HFF-Myc (cell line): ENCODE measurements around the gene ASPM.

Experiments
- DNase-seq: peaks from one replicate; pipeline ENCODE4 v3.0.0-alpha.2; 2011; ENCODE audit warnings: low read depth; ENCODE audit errors: extremely low read depth
- H3K4me3 ChIP-seq: replicated peaks from 2 replicates; pipeline ENCODE4 v1.5.1; 2011; ENCODE audit warnings: low read depth, mild to moderate bottlenecking, control low read depth, low read length
- TF ChIP-seq, protein P1 (sequence below): IDR thresholded peaks from 2 replicates; pipeline ENCODE4 v1.5.1; 2012; ENCODE audit warnings: mild to moderate bottlenecking, low read depth, low read length, control low read depth; ENCODE audit errors: missing control alignments

ASPM gene

DNA sequence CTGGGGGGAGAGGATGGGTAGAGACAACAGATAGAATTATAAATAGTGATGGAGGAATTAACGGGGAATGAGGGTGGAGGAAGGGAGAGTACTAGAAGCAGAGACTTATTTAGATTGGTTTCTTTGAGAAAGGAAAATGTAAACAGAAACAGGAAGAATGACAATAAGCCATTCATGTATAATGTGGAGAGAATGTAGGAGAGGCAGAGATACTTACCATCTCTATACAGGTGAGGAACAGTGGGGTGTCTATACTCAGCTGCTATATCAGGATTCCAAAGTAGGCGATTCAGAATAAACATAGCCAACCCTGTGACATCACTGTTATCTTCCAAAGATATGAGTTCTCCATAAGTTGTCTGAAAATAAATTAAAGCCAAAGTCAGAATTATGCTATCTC, 16.8 kb downstream of the ASPM start:
- DNase-seq = no peak
- TF ChIP-seq, protein P1, sequence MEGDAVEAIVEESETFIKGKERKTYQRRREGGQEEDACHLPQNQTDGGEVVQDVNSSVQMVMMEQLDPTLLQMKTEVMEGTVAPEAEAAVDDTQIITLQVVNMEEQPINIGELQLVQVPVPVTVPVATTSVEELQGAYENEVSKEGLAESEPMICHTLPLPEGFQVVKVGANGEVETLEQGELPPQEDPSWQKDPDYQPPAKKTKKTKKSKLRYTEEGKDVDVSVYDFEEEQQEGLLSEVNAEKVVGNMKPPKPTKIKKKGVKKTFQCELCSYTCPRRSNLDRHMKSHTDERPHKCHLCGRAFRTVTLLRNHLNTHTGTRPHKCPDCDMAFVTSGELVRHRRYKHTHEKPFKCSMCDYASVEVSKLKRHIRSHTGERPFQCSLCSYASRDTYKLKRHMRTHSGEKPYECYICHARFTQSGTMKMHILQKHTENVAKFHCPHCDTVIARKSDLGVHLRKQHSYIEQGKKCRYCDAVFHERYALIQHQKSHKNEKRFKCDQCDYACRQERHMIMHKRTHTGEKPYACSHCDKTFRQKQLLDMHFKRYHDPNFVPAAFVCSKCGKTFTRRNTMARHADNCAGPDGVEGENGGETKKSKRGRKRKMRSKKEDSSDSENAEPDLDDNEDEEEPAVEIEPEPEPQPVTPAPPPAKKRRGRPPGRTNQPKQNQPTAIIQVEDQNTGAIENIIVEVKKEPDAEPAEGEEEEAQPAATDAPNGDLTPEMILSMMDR = no peak
- no peak overlapping the region for H3K4me3 ChIP-seq

DNA sequence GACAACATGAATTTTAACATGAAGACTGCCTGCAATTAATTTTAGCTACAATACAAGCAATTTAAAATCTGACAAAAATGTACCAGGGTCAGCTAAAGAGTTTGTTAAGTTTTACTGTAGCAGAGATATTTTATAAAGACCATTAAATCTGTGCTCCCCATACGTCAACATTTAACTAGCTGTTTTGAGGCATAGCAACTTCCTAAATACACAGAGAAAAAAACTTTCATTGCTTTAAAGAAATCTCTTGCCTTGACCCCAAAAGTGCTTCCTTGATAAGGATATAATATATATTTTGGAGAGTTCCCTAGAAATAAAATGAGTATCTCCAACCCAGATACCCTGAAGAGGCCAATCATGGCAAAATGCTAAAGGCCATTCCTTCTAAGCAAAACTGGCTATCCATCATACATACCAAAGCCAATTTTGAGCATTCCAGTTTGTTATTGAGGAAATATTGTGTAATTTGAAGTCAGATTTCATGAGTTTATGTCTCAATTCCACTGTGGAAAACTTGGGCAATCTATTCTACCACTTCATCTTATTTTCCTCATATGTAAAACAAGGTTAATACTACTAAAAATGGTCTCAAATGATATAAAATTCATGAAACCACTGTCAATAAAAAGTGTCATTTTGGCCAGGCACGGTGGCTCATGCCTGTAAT, 19.1 kb downstream of the ASPM start:
- TF ChIP-seq, protein P1 = no peak
- H3K4me3 ChIP-seq = no peak overlapping the region
- no peak for DNase-seq

DNA sequence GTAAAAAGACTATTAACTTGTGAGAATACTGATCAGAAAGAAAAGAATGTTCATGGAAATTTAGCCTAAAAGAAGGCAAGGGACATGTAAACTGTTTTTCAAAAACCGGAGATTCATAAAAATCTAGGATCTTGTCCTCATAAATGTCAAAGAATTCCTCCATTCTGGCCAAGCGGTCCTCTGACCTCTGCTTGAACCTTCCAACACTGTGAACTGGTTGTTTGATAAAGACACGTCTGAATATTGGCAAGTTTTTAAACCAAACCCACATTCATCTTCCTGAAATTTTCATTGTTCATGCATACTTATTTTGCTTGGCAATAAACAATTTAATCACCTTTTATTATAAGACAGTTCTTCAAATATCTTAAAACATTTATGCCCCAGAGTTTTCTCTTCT, 19.8 kb downstream of the ASPM start:
- DNase-seq = no peak
- TF ChIP-seq, protein P1 = no peak

DNA sequence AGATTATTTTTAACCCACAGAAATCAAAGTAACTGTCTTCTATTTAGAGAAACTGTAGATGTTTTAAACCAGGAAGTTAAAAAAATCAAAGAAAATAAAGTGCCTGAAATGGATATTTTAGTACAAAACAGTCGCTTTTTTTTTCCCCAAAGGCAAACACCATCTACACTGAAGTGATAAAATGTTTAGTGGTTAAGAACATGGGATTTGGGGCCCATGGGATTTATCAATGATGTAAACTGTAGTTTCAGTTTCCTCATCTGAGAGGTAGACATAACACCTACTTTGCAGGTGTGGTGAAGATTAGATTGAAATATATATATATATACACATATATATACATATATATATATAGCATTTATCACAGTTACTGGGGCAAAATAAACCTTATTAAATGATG, 22.1 kb downstream of the ASPM start:
- no peak overlapping the region for H3K4me3 ChIP-seq
- TF ChIP-seq, protein P1 = no peak
- no peak for DNase-seq

More for the DNA sequence above, 19.8 kb downstream of the ASPM start:
- no peak overlapping the region for H3K4me3 ChIP-seq

DNA sequence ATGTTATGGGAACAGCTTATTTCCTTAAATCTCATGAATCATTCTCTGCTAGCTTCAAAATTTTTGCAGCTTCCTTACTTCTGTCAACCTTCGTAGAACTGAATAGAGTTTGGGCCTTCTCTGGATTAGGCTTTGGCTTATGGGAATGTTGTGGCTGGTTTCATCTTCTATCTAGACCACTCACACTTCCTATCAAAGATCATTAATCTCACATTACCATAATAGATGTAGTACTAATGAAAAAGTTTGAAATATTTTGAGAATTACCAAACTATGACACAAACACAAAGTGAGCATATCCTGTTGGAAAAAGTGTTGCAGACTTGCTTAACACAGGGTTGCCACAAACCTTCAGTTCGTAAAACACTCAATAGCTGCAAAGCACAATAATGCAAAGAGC, 30.3 kb downstream of the ASPM start:
- TF ChIP-seq, protein P1 = no peak
- no peak for DNase-seq

DNA sequence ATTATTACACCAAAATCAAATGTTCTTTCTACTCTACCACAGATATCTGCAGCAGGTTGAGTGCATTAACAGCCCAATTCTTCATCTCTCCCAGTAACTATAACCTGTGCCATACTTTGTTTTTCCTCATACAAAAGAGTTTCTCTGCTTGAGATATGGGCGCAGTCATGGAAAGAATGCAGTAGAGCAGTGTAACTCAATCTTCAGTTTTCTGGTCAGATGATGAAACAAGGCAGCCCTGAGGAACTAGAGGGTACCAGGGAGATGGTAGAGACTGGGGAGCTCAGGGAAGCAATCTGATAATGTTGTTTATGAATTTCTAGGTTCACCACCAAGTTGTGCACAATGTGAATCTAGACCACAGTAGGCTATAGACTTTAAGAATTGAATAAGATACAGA, 39.6 kb downstream of the ASPM start:
- TF ChIP-seq, protein P1 = no peak
- no peak for DNase-seq
- no peak overlapping the region for H3K4me3 ChIP-seq

More for the DNA sequence above, 30.3 kb downstream of the ASPM start:
- no peak overlapping the region for H3K4me3 ChIP-seq

DNA sequence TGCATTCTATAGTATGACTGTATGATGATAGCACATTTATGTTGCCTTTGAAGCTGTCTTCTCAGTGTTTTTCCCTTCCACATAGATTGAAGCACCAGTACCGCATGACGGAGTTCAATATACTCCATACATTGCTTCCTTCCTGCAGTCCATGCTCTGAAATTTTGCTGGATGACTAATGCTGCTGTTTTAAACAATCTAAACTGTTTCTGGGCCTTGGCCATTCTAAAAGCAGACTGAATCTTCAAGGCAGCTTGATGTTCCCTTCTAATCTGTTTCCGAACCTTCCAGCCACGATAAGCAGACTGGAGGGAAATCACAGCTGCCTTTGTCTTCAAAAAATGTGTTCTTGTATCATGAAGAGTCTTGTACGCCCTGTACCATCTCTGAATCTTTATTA, 43.2 kb downstream of the ASPM start:
- H3K4me3 ChIP-seq = no peak overlapping the region
- TF ChIP-seq, protein P1 = no peak
- DNase-seq = no peak
